GM19463 (cell line): Measurements from ENCODE around the gene ZGRF1.
"Not testable (repeated sequence)": the region's sequence is repeated elsewhere in the genome, so short reads cannot be mapped to it uniquely, and the experiment has no call there.

Experiments used
- ATAC-seq: cut with Tn5 transposase; IDR thresholded peaks from one replicate; pipeline ENCODE4 v1.9.1; 2021; ENCODE audit warnings: mild to moderate bottlenecking, moderate library complexity; ENCODE audit not compliant: unreplicated experiment

ZGRF1 gene

GRCh38 chr4:112559053-112559452 lies 77.7 kb downstream of the ZGRF1 start:
- ATAC-seq, result no peak

- no peak for ATAC-seq
Observed at GRCh38 chr4:112557676-112558411, 78.9 kb downstream of the ZGRF1 start.

- not testable (repeated sequence) for ATAC-seq
Observed at GRCh38 chr4:112554271-112554670, 82.4 kb downstream of the ZGRF1 start.

- ATAC-seq, result no peak
Observed at GRCh38 chr4:112552668-112553067, 84.0 kb downstream of the ZGRF1 start.

- ATAC-seq, result peak; percentile 68
Observed at GRCh38 chr4:112550728-112551127, 86.0 kb downstream of the ZGRF1 start.

GRCh38 chr4:112546476-112546875 lies 90.2 kb downstream of the ZGRF1 start:
- no peak for ATAC-seq

- no peak for ATAC-seq
Observed at GRCh38 chr4:112545346-112545745, 91.4 kb downstream of the ZGRF1 start.

- ATAC-seq, result no peak
Observed at GRCh38 chr4:112540695-112541094, 96.0 kb downstream of the ZGRF1 start.

GRCh38 chr4:112536123-112536522 lies 100.6 kb downstream of the ZGRF1 start:
- no peak for ATAC-seq

- ATAC-seq, result no peak
Observed at GRCh38 chr4:112532267-112532666, 104.4 kb downstream of the ZGRF1 start.

GRCh38 chr4:112531146-112531545 lies 105.6 kb downstream of the ZGRF1 start:
- ATAC-seq, result no peak

- no peak for ATAC-seq
Observed at GRCh38 chr4:112526061-112526460, 110.6 kb downstream of the ZGRF1 start.

GRCh38 chr4:112523764-112524505 lies 112.8 kb downstream of the ZGRF1 start:
- peak; percentile 80 for ATAC-seq

- peak; percentile 48 for ATAC-seq
Observed at GRCh38 chr4:112523008-112523721, 113.5 kb downstream of the ZGRF1 start.

GRCh38 chr4:112522431-112522830 lies 114.3 kb downstream of the ZGRF1 start:
- not testable (repeated sequence) for ATAC-seq

- no peak for ATAC-seq
Observed at GRCh38 chr4:112521123-112522023, 115.3 kb downstream of the ZGRF1 start.

GRCh38 chr4:112520598-112521122 lies 116.0 kb downstream of the ZGRF1 start:
- ATAC-seq, result no peak

GRCh38 chr4:112519689-112520597 lies 116.8 kb downstream of the ZGRF1 start:
- no peak for ATAC-seq

GRCh38 chr4:112518675-112519074 lies 118.0 kb downstream of the ZGRF1 start:
- ATAC-seq, result no peak
